H9 (cell line): Measurements from ENCODE around the gene CCDC158. TPM values are rescaled to one million over a fixed set of nuclear protein-coding genes. Genes with fewer than 3 reads are reported as not detected.

Experiments
- DNase-seq: peaks from one replicate; pipeline ENCODE4 v3.0.0-alpha.2; 2017
- H2AFZ ChIP-seq: one replicate; pipeline ENCODE4 v1.6.1; 2013; ENCODE audit warnings: mild to moderate bottlenecking, low read length, control low read depth, moderate library complexity
- H2AK5ac ChIP-seq: 2 replicates; pipeline ENCODE4 v1.6.1; 2013; ENCODE audit warnings: low read length, control low read depth, mixed read lengths; ENCODE audit not compliant: insufficient read length
- H2BK120ac ChIP-seq: one replicate; pipeline ENCODE4 v1.6.1; 2013; ENCODE audit warnings: low read depth, mild to moderate bottlenecking, low read length, control low read depth, inconsistent platforms; ENCODE audit not compliant: poor library complexity, severe bottlenecking
- H2BK12ac ChIP-seq: 2 replicates; pipeline ENCODE4 v1.6.1; 2013; ENCODE audit warnings: low read length, control low read depth, mixed read lengths, low read depth; ENCODE audit not compliant: insufficient read length
- H2BK15ac ChIP-seq: 2 replicates; pipeline ENCODE4 v1.6.1; 2013; ENCODE audit warnings: low read depth, low read length, control low read depth
- H2BK20ac ChIP-seq: one replicate; pipeline ENCODE4 v1.6.1; 2013; ENCODE audit warnings: low read depth, mild to moderate bottlenecking, low read length, control low read depth, inconsistent platforms; ENCODE audit not compliant: poor library complexity, severe bottlenecking
- H2BK5ac ChIP-seq: 2 replicates; pipeline ENCODE4 v1.6.1; 2013; ENCODE audit warnings: low read length, control low read depth, mixed read lengths; ENCODE audit not compliant: insufficient read length
- H3K14ac ChIP-seq: 2 replicates; pipeline ENCODE4 v1.6.1; 2013; ENCODE audit warnings: low read length, control low read depth; ENCODE audit not compliant: insufficient read depth
- H3K18ac ChIP-seq: 2 replicates; pipeline ENCODE4 v1.6.1; 2013; ENCODE audit warnings: low read depth, mild to moderate bottlenecking, mixed read lengths, low read length, control low read depth; ENCODE audit not compliant: insufficient read length
- H3K23ac ChIP-seq: 2 replicates; pipeline ENCODE4 v1.6.1; 2013; ENCODE audit warnings: low read length, control low read depth, mixed read lengths, low read depth; ENCODE audit not compliant: insufficient read length
- H3K23me2 ChIP-seq: 2 replicates; pipeline ENCODE4 v1.6.1; 2013; ENCODE audit warnings: low read depth, mild to moderate bottlenecking, mixed read lengths, low read length, control low read depth; ENCODE audit not compliant: insufficient read length, poor library complexity, severe bottlenecking
- H3K27ac ChIP-seq: 2 replicates; pipeline ENCODE4 v1.5.1; 2013; ENCODE audit warnings: low read length, control low read depth, mixed read lengths, low read depth; ENCODE audit not compliant: insufficient read length
- H3K27me3 ChIP-seq: 2 replicates; pipeline ENCODE4 v1.6.1; 2013; ENCODE audit warnings: low read length, control low read depth, inconsistent platforms; ENCODE audit not compliant: insufficient read depth
- H3K4ac ChIP-seq: 2 replicates; pipeline ENCODE4 v1.6.1; 2013; ENCODE audit warnings: low read depth, mild to moderate bottlenecking, control low read depth, inconsistent platforms, low read length, moderate library complexity
- H3K4me1 ChIP-seq: 2 replicates; pipeline ENCODE4 v1.6.1; 2013; ENCODE audit warnings: low read length, control low read depth, inconsistent platforms; ENCODE audit not compliant: insufficient read depth
- H3K4me2 ChIP-seq: 2 replicates; pipeline ENCODE4 v1.6.1; 2013; ENCODE audit warnings: low read length, control low read depth, mixed read lengths; ENCODE audit not compliant: insufficient read length, insufficient read depth
- H3K56ac ChIP-seq: 2 replicates; pipeline ENCODE4 v1.6.1; 2013; ENCODE audit warnings: low read depth, mild to moderate bottlenecking, mixed read lengths, low read length, control low read depth; ENCODE audit not compliant: insufficient read length
- H3K79me1 ChIP-seq: 2 replicates; pipeline ENCODE4 v1.6.1; 2013; ENCODE audit warnings: low read depth, mild to moderate bottlenecking, moderate library complexity, low read length, control low read depth, inconsistent platforms; ENCODE audit not compliant: insufficient read depth, poor library complexity, severe bottlenecking
- H3K79me2 ChIP-seq: 2 replicates; pipeline ENCODE4 v1.6.1; 2013; ENCODE audit warnings: low read length, control low read depth, inconsistent platforms; ENCODE audit not compliant: insufficient read depth
- H3K9ac ChIP-seq: 2 replicates; pipeline ENCODE4 v1.6.1; 2013; ENCODE audit warnings: low read length, control low read depth, mixed read lengths; ENCODE audit not compliant: insufficient read length; ENCODE audit errors: extremely low read depth
- H3K9me3 ChIP-seq: one replicate; pipeline ENCODE4 v1.6.1; 2013; ENCODE audit warnings: low read depth, low read length, inconsistent platforms; ENCODE audit not compliant: control insufficient read depth
- H3T11ph ChIP-seq: one replicate; pipeline ENCODE4 v1.6.1; 2013; ENCODE audit warnings: mild to moderate bottlenecking, low read length, control low read depth, inconsistent platforms
- H4K20me1 ChIP-seq: one replicate; pipeline ENCODE4 v1.6.1; 2013; ENCODE audit not compliant: control insufficient read depth, insufficient read length, insufficient read depth
- H4K5ac ChIP-seq: 2 replicates; pipeline ENCODE4 v1.6.1; 2013; ENCODE audit warnings: low read depth, mild to moderate bottlenecking, mixed read lengths, low read length, control low read depth; ENCODE audit not compliant: insufficient read length
- H4K8ac ChIP-seq: replicated peaks from 2 replicates; pipeline ENCODE4 v1.6.1; 2013; ENCODE audit warnings: low read length, control low read depth, mixed read lengths, low read depth; ENCODE audit not compliant: insufficient read length
- H4K91ac ChIP-seq: 2 replicates; pipeline ENCODE4 v1.6.1; 2013; ENCODE audit warnings: low read depth, mild to moderate bottlenecking, moderate library complexity, mixed read lengths, low read length, control low read depth; ENCODE audit not compliant: insufficient read length
- H3K27ac Mint-ChIP-seq, 3 experiments: 2 replicates in 2 of 3; 3 replicates in 1 of 3; pipeline ENCODE4 v1.8.0; 2020 to 2021; ENCODE audit warnings: mixed read lengths in 3 of 3, mild to moderate bottlenecking in 1 of 3, moderate library complexity in 1 of 3
- H3K27me3 Mint-ChIP-seq: 2 replicates; pipeline ENCODE4 v1.8.0; 2021; ENCODE audit warnings: low read depth, mild to moderate bottlenecking, moderate library complexity, mixed read lengths
- H3K36me3 Mint-ChIP-seq, 3 experiments: 2 replicates in 2 of 3; 3 replicates in 1 of 3; pipeline ENCODE4 v1.8.0; 2020 to 2021; ENCODE audit warnings: low read depth in 3 of 3, mixed read lengths in 3 of 3; ENCODE audit not compliant: insufficient read depth in 1 of 3
- H3K4me1 Mint-ChIP-seq, 2 experiments: 2 replicates each; pipeline ENCODE4 v1.8.0; 2020; ENCODE audit warnings: mixed read lengths in 2 of 2
- H3K4me3 Mint-ChIP-seq, 2 experiments: 2 replicates in 1 of 2; 3 replicates in 1 of 2; pipeline ENCODE4 v1.8.0; 2020 to 2021; ENCODE audit warnings: mild to moderate bottlenecking in 2 of 2, mixed read lengths in 2 of 2, moderate library complexity in 1 of 2
- H3K9me3 Mint-ChIP-seq, 2 experiments: 2 replicates in 1 of 2; 3 replicates in 1 of 2; pipeline ENCODE4 v1.8.0; 2020; ENCODE audit warnings: mild to moderate bottlenecking in 2 of 2, mixed read lengths in 2 of 2, moderate library complexity in 1 of 2
- WGBS: extraction: QIAGEN DNeasy Blood & Tissue Kit; methylation state at CpG from one replicate; pipeline ENCODE4 v1.1.7; 2013; ENCODE audit warnings: missing lambda C conversion rate, low lambda C conversion rate, mixed read lengths; ENCODE audit not compliant: insufficient read length; ENCODE audit errors: extremely low coverage; 5-methylcytosine and 5-hydroxymethylcytosine counted together
- total RNA-seq: library from RNA; stranded (reverse); gene quantifications from 2 replicates; pipeline ENCODE4 v1.2.1, GENCODE V29; 2021
- TF ChIP-seq, protein P1 (sequence below): fragments of 200-600 bp; sonication (generic); conservative IDR thresholded peaks from 3 replicates; pipeline ENCODE4 v1.8.0; 2021; ENCODE audit warnings: antibody characterized with exemption, mild to moderate bottlenecking

The CCDC158 gene
- total RNA-seq, 1 experiment from 2014 or later: not detected

DNA sequence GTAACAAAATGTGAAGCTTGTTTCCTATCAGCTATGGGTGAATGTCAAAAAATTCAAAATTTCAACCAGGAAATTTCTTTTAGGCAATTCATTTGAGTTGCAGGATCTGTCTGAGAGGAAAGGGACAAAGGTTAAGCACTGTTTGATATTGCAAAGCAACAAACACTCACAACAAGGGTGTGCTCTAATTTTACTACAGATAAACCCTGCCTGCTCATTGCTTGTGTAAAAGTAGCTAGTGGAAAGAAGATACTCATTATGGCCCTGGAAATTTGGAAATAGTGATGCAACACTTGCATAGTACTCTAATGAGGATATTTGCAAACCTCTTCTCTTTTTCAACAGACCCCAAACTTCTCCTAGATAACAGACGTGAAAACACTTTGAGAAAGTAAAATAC lies 142.4 kb downstream of the CCDC158 start:
- Histone ChIP-seq H3K4me2 (no peak overlapping the region), H2BK15ac (no peak overlapping the region), H2BK120ac (no peak overlapping the region), H3K4ac (no peak overlapping the region), H4K5ac (no peak overlapping the region), H3K79me2 (no peaks in the 10 kb centered on the region), H3K4me1 (no peaks in the 10 kb centered on the region), H4K91ac (no peak overlapping the region), H4K8ac (no peak overlapping the region), H2AFZ (no peak overlapping the region), H3K14ac (no peak overlapping the region), H3K27ac (no peak overlapping the region), H2BK20ac (no peak overlapping the region), H3K27me3 (no peaks in the 10 kb centered on the region), H3K56ac (no peak overlapping the region), H3T11ph (no peak overlapping the region), H2BK12ac (no peak overlapping the region), H3K9ac (no peak overlapping the region), H2BK5ac (no peak overlapping the region), H2AK5ac (no peak overlapping the region), H3K79me1 (no peaks in the 10 kb centered on the region), H4K20me1 (no peaks in the 10 kb centered on the region), H3K18ac (no peak overlapping the region), H3K9me3 (no peaks in the 10 kb centered on the region), H3K23ac (no peak overlapping the region), H3K23me2 (no peaks in the 10 kb centered on the region)
- Mint-ChIP-seq H3K27me3 (no peaks in the 10 kb centered on the region), H3K36me3 (no peaks in the 10 kb centered on the region), H3K4me3 (no peak overlapping the region), H3K4me1 (no peaks in the 10 kb centered on the region), H3K9me3 (no peaks in the 10 kb centered on the region; a peak in 1 of 5 replicates), H3K27ac (no peak overlapping the region)
- TF ChIP-seq, protein P1, sequence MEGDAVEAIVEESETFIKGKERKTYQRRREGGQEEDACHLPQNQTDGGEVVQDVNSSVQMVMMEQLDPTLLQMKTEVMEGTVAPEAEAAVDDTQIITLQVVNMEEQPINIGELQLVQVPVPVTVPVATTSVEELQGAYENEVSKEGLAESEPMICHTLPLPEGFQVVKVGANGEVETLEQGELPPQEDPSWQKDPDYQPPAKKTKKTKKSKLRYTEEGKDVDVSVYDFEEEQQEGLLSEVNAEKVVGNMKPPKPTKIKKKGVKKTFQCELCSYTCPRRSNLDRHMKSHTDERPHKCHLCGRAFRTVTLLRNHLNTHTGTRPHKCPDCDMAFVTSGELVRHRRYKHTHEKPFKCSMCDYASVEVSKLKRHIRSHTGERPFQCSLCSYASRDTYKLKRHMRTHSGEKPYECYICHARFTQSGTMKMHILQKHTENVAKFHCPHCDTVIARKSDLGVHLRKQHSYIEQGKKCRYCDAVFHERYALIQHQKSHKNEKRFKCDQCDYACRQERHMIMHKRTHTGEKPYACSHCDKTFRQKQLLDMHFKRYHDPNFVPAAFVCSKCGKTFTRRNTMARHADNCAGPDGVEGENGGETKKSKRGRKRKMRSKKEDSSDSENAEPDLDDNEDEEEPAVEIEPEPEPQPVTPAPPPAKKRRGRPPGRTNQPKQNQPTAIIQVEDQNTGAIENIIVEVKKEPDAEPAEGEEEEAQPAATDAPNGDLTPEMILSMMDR: no peak
- no CpG with 5 or more reads among the region's 1 CpG for WGBS
- DNase-seq: no peak
